Endothelial cell of umbilical vein (primary cell): Measurements from ENCODE around the gene ZSCAN5A. TPM values are rescaled to one million over a fixed set of nuclear protein-coding genes. Genes with fewer than 3 reads are reported as not detected.
"Not testable (repeated sequence)": the region's sequence is repeated elsewhere in the genome, so short reads cannot be mapped to it uniquely, and the experiment has no call there.

Source experiments
- BruUV-seq: library from RNA; stranded (reverse); fragments of 400-500 nt; replicated peaks from 2 replicates; lab custom pipeline; 2021; lab: Mats Ljungman, UMichigan
- CTCF ChIA-PET: fragments of 300-600, 350-600 bp; sonication (Branson Sonifier 250); formaldehyde crosslinking; loops from one replicate; lab custom pipeline; 2021; ENCODE audit warnings: antibody characterized with exemption, inconsistent platforms; lab: Charles Lee
- POLR2A ChIA-PET: fragments of 300-600, 350-600 bp; sonication (Branson Sonifier 250); formaldehyde crosslinking; loops from one replicate; lab custom pipeline; 2021; ENCODE audit warnings: antibody characterized with exemption, inconsistent platforms; lab: Charles Lee
- DNase-seq: peaks from one replicate; pipeline ENCODE4 v3.0.0-alpha.2; 2011; ENCODE audit warnings: low read depth, low spot score
- FAIRE-seq: peaks from 2 replicates; lab custom pipeline; 2011; peaks lifted over from hg19 to GRCh38; lab: Jason Lieb, UNC
- H2AFZ ChIP-seq: 2 replicates; pipeline ENCODE4 v1.6.0; 2012; ENCODE audit warnings: low read depth, low read length, control low read depth, inconsistent platforms
- H3K27ac ChIP-seq: 2 replicates; pipeline ENCODE4 v1.5.1; 2011; ENCODE audit warnings: low read depth, mild to moderate bottlenecking, control low read depth, low read length, moderate library complexity; ENCODE audit not compliant: insufficient read depth
- H3K27me3 ChIP-seq, 2 experiments: 2 replicates each; pipeline versions ENCODE4 v1.6.0 to v1.6.1; 2011; ENCODE audit warnings: low read length in 2 of 2, mixed read lengths in 1 of 2; ENCODE audit not compliant: control insufficient read depth in 2 of 2, insufficient read depth in 2 of 2
- H3K36me3 ChIP-seq, 2 experiments: 2 replicates in 1 of 2; 3 replicates in 1 of 2; pipeline ENCODE4 v1.5.1; 2011; ENCODE audit warnings: low read length in 2 of 2, mild to moderate bottlenecking in 1 of 2, moderate library complexity in 1 of 2; ENCODE audit not compliant: control insufficient read depth in 2 of 2, insufficient read depth in 2 of 2; ENCODE audit errors: extremely low read depth in 1 of 2
- H3K4me1 ChIP-seq: 3 replicates; pipeline ENCODE4 v1.5.1; 2011; ENCODE audit warnings: mild to moderate bottlenecking, low read length; ENCODE audit not compliant: control insufficient read depth, insufficient read depth; ENCODE audit errors: extremely low read depth
- H3K4me2 ChIP-seq: 2 replicates; pipeline ENCODE4 v1.6.1; 2011; ENCODE audit warnings: low read length, control low read depth, mixed read lengths; ENCODE audit not compliant: insufficient read depth
- H3K4me3 ChIP-seq, 3 experiments: fragments of 200-600 bp in 1 of 3; sonication (generic), shearing (Covaris generic) in 1 of 3; replicated peaks in 1 of 3; 2 replicates each; pipeline ENCODE4 v1.5.1; 2011 to 2016; ENCODE audit warnings: control low read depth in 3 of 3, low read length in 3 of 3, mild to moderate bottlenecking in 2 of 3, inconsistent platforms in 1 of 3, low read depth in 1 of 3, moderate library complexity in 1 of 3; ENCODE audit not compliant: insufficient read depth in 1 of 3
- H3K79me2 ChIP-seq: 2 replicates; pipeline ENCODE4 v1.6.0; 2012; ENCODE audit warnings: low read length, inconsistent platforms; ENCODE audit not compliant: control insufficient read depth, insufficient read depth
- H3K9ac ChIP-seq: replicated peaks from 2 replicates; pipeline ENCODE3; 2011; ENCODE audit warnings: low read length, control low read depth; ENCODE audit not compliant: insufficient read depth; ENCODE audit errors: extremely low read depth
- H3K9me1 ChIP-seq: replicated peaks from 3 replicates; pipeline ENCODE4 v1.6.0; 2011; ENCODE audit warnings: mild to moderate bottlenecking, low read length; ENCODE audit not compliant: control insufficient read depth, insufficient read depth; ENCODE audit errors: extremely low read depth
- H3K9me3 ChIP-seq: replicated peaks from 2 replicates; pipeline ENCODE4 v1.5.1; 2012; ENCODE audit warnings: low read length, inconsistent platforms; ENCODE audit not compliant: control insufficient read depth, insufficient read depth
- H4K20me1 ChIP-seq: replicated peaks from 2 replicates; pipeline ENCODE3; 2011; ENCODE audit warnings: mild to moderate bottlenecking, low read length; ENCODE audit not compliant: control insufficient read depth, insufficient read depth; ENCODE audit errors: extremely low read depth
- CTCF ChIP-seq, 2 donors: IDR thresholded peaks; 1 replicate in 1 of 2; 2 replicates in 1 of 2; pipeline ENCODE4 v1.5.1; 2011; ENCODE audit warnings: low read length in 2 of 2, mild to moderate bottlenecking in 2 of 2, moderate library complexity in 2 of 2, control low read depth in 1 of 2, inconsistent platforms in 1 of 2, low read depth in 1 of 2; ENCODE audit not compliant: insufficient read depth in 1 of 2; ENCODE audit errors: extremely low read depth in 1 of 2
- FOS ChIP-seq: IDR thresholded peaks from 2 replicates; pipeline ENCODE4 v1.6.1; 2011; ENCODE audit warnings: mild to moderate bottlenecking, low read length, moderate library complexity, borderline replicate concordance; ENCODE audit not compliant: insufficient read depth
- JUN ChIP-seq: IDR thresholded peaks from 2 replicates; pipeline ENCODE4 v1.6.1; 2011; ENCODE audit warnings: borderline replicate concordance, low read depth; ENCODE audit not compliant: insufficient read length, insufficient read depth
- MYC ChIP-seq: IDR thresholded peaks from one replicate; pipeline ENCODE4 v1.6.1; 2011; ENCODE audit warnings: mild to moderate bottlenecking, low read depth, low read length
- dilution Hi-C: fragments of 300-500 bp; cut with MboI; formaldehyde crosslinking; loops from one replicate; pipeline ENCODE4 v1.15.0; 2019; ENCODE audit warnings: low sequenced_read_pairs; ENCODE audit not compliant: extremely low pct_ligation_motif_present
- intact Hi-C: fragments of 100-400 bp; cut with micrococcal nuclease; formaldehyde crosslinking; loops from one replicate; pipeline ENCODE4 v1.10.0; 2022
- polyA plus RNA-seq, 4 experiments: library from polyadenylated mRNA; depleted of rRNA in 3 of 4; stranded (reverse) in 3 of 4; unstranded in 1 of 4; fragments of >200 nt; gene quantifications; 2 replicates each; pipeline versions ENCODE4 v1.2.1 to v1.2.3, GENCODE V29; 2011 to 2012; ENCODE audit warnings: missing spikeins in 1 of 4
- total RNA-seq: library from RNA; stranded (reverse); gene quantifications from 2 replicates; pipeline ENCODE4 v1.2.3, GENCODE V29; 2021

Gene ZSCAN5A
- total and polyA plus RNA-seq, 2 donors (not counting 3 experiments of a cell fraction or from before 2014, with no cell fraction given): 5.1 to 12.2 TPM

- TF ChIP-seq MYC: no peak
- no peak for TF ChIP-seq JUN
- no peak for TF ChIP-seq FOS
- TF ChIP-seq CTCF (IDR thresholded peaks at IDR 0.05; ENCODE audit: extremely low read depth in 1 of 2, insufficient read depth in 1 of 2, low read depth in 1 of 2, low read length in 2 of 2): peak; percentile 88 to 94
- DNase-seq: peak; percentile 70
- no peaks in the 10 kb centered on the region for H3K4me1 ChIP-seq
- FAIRE-seq: peak; percentile 82
- intact Hi-C loops (loop anchor here (1.0 to 5.0 kb wide), 8 partner anchors 56 to 187 kb away; partner anchors contain the start of gene ZSCAN5A), dilution Hi-C loops (no loop called here)
- ChIA-PET CTCF (interaction anchor here (0.5 to 11.8 kb wide), 51 partner anchors 8 to 1903 kb away, joined by 3 to 761 read pairs (median 5); partner anchors contain the start of genes EDDM13, ZSCAN5A and ZSCAN5B), POLR2A (interaction anchor here (1.4 kb wide), 1 partner anchor 81 kb away, joined by 5 read pairs; no protein-coding TSS in a partner anchor)
- BruUV-seq: no TSS peak
- H3K36me3 ChIP-seq: no peaks in the 10 kb centered on the region
- H3K4me3 ChIP-seq: no peak overlapping the region
- peak overlapping the region; percentile 98 for H2AFZ ChIP-seq
- no peak overlapping the region for H3K27ac ChIP-seq
- H3K9ac ChIP-seq: no peak overlapping the region
- no peaks in the 10 kb centered on the region for H3K9me1 ChIP-seq
- no peak overlapping the region for H3K4me2 ChIP-seq
- no peaks in the 10 kb centered on the region for H3K27me3 ChIP-seq
- no peaks in the 10 kb centered on the region for H3K9me3 ChIP-seq
- no peaks in the 10 kb centered on the region for H4K20me1 ChIP-seq
- H3K79me2 ChIP-seq: no peaks in the 10 kb centered on the region
Measured at GRCh38 chr19:56252699-56253422, 61.8 kb downstream of the ZSCAN5A start.

DNA sequence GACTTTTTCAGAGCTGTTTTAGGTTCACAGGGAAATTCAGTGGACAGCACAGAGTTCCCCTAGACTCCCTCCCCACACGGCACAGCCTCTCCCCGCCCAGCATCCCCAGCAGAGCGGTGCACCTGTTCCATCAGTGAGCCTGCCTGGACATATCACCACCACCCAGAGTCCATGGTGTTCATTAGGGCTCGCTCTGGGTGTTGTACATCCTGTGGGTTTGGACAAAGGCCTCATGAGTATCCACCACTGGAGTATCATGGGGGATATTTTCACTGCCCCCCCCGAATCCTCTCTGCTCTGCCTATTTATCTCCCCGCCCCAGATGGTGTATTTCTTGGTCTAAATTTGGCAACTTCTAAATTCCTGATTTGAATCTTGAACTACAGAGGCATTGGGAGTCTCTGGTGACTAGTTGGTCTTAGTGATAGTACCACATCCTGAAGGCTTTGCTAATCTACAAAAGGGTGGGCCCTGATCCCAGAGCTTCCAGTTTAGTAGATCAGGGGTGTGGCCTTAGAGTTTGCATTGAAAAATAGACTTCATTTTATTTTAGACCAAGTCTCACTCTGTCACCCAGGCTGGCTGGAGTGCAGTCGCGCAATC is 65.8 kb downstream of the ZSCAN5A start:
- H3K79me2 ChIP-seq, H3K27ac ChIP-seq, dilution Hi-C loops, H4K20me1 ChIP-seq, FAIRE-seq, intact Hi-C loops, DNase-seq, H3K4me1 ChIP-seq, H3K4me3 ChIP-seq, H2AFZ ChIP-seq, H3K27me3 ChIP-seq, H3K9me1 ChIP-seq, H3K9ac ChIP-seq, H3K9me3 ChIP-seq, H3K4me2 ChIP-seq, BruUV-seq, H3K36me3 ChIP-seq: not testable (repeated sequence)
- POLR2A ChIA-PET: interaction anchor here (0.6 kb wide), 1 partner anchor 85 kb away, joined by 3 read pairs; no protein-coding TSS in a partner anchor
- CTCF ChIA-PET: interaction anchor here (1.2 to 11.8 kb wide), 2 partner anchors 85 to 183 kb away, joined by 3 to 761 read pairs; no protein-coding TSS in a partner anchor

- H3K27ac ChIP-seq, DNase-seq, H3K4me1 ChIP-seq, H3K9ac ChIP-seq, H3K27me3 ChIP-seq, intact Hi-C loops, H3K4me3 ChIP-seq, FAIRE-seq, H3K4me2 ChIP-seq, dilution Hi-C loops, H4K20me1 ChIP-seq, BruUV-seq, H3K36me3 ChIP-seq, H3K9me1 ChIP-seq, H3K9me3 ChIP-seq, POLR2A ChIA-PET, H3K79me2 ChIP-seq, H2AFZ ChIP-seq: not testable (repeated sequence)
- CTCF ChIA-PET: interaction anchor here (1.4 to 1.7 kb wide), 2 partner anchors 7 to 180 kb away, joined by 4 to 7 read pairs; no protein-coding TSS in a partner anchor
Measured at GRCh38 chr19:56245764-56246163, 68.9 kb downstream of the ZSCAN5A start.
